ENCODE results near the gene XPO6. TPM values are rescaled to one million over a fixed set of nuclear protein-coding genes. Genes with fewer than 3 reads are reported as not detected.
A peak's percentile ranks its signal among the peaks of the same experiment; 100 is the strongest.

Gene XPO6
- total RNA-seq, 1 donor from 2014 or later: 127 TPM

DNA sequence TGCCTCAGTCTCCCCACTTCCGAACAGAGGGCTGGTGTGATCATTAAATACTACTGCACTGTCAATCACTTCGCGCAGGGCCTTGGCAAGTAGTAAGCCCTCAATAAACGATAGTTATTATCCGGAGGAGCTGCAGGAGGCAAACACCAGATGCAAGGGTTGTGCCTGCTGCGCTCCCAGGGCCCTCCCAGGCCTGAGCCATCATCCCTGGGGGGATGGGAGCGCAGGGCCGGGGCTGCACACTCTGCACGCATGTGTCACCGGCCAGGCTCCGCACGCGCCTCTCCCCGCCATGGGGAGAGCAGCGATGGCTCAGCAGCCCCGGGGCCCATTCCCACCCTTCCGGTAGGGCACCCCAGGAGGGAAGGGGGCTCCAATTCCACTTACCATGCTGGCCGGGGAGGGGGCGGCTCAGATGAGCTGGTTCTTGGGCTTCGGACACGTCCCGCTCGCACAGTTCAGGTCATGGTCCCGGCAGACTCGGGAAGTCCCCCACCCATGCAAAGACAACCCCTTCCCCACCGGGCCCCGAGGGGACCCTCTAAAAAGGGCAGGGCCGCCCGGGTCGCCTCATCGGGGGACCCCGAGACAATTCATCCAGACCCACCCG, 681 bp downstream of the XPO6 start:
- peak; percentile 91 for DNase-seq (ENCODE audit: low spot score)

DNA sequence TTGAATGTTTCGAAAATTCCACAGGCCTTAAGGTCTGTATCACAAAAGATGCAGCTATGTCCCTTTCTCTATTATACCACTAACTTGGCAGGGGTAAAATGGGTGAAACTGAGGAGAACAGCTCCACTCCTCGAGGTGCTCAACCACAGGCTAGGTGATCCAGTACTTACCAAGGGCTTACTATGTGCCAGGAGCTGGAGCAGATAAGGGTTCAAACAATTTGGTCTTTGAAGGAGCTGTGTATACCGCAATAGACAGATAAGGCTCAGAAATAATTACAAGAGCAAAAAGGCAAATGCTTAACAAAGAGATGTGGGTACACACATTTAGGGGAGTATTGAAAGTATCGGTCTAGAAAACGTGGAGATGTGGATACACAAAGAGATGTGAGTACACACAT, 1.5 kb downstream of the XPO6 start:
- DNase-seq (ENCODE audit: low spot score): no peak

DNA sequence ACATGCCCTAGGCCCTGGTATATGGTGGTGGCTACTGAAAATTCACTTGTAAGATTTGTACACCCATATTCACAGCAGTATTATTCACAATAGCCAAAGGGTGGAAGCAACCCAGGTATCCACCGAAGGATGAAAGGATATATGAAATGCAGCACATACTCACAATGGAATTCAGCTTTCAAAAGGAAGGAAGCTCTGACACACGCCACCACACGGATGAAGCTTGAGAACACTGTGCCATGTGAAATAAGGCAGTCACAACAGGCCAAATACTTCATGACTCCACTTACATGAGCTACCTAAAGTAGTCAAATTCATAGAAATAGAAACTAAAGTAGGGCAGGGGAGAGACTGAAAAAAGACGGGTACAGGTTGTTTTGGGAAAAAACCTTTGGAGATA, 2.9 kb downstream of the XPO6 start:
- no peak for DNase-seq (ENCODE audit: low spot score)

DNA sequence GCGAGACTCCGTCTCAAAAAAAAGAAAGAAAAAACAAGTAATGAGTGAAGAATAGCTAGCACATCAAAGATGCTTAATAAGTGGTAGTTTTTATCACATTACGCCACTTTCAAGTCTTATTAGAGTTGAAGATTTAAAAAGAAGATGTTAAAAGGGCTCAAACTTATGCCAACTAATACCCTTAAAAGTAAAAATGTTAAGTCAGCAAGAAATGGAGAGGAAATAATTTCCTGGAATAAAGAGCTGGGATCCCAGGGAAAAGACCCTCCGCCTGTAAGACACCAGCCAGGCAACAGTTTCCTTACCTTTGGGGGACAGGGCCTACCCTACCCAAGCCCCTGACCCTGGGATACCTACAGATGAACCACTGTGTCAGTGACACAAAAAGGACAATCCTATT, 3.6 kb downstream of the XPO6 start:
- DNase-seq (ENCODE audit: low spot score): no peak

DNA sequence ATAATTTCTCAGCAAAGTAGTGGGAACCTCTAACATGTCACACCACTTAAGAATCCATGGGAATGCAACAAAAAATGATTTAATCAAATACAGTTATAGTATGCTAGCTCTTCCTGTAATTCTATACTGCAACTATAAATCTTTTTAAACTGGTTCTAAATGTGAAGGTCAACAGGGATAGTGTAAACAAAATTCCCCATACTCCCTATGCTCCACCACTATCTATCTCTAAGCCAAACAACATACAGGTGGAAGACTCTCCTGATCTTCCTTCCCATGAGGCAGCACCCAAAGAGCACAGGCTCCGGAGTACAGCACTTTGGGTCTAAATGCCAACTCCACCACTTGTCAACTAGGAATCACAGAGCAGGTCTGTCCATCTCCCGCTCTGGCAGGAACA, 4.4 kb downstream of the XPO6 start:
- no peak for DNase-seq (ENCODE audit: low spot score)

DNA sequence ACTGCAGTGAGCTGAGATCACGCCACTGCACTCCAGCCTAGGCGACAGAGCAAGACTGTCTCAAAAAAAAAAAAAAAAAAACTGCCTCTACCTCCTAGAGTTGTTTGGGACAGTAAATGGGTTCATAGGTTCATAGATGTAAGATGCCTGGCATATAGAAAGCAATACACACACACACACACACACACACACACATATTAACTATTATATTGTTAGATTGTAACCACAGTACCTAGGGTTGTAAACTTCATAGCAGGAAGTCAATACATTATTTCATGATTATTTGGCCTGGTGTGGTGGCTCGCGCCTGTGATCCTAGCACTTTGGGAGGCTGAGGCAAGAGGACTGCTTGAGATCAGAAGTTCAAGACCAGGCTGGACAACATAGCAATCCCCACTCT, 5.8 kb downstream of the XPO6 start:
- DNase-seq (ENCODE audit: low spot score): no peak

DNA sequence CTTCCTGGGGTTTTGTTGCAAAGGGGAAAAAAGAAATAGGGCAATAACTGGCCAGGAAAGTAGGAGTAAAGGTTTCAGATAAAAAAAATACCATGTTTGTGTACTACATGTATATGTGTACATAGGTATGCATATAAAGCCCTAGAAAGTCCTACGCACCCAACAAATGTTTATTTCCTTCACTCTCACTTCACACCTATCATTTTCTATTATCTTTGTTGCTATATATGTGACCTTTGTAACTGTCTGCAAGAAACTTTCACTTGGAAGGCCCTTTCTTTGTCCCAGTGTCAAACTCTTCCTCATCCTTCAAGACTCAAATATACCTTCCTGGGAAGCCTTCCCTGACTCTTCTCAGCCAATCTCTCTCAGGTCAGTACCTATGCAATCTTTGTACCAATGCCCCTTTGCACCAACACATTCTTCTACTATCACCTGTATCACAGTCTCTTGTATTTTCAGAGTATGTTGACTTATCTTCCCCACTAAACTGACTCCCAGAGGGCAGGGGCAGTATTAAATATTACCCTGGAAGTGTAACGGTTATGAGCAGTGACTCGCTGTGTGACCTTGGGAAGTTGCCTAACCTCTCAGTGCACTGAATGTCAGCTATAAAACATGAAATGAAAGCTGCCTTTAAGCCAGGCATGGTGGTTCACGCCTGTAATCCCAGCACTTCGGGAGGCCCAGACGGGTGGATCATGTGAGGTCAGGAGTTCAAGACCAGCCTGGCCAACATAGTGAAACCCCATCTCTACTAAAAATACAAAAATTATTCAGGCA, 6.5 kb downstream of the XPO6 start:
- no peak for DNase-seq (ENCODE audit: low spot score)

DNA sequence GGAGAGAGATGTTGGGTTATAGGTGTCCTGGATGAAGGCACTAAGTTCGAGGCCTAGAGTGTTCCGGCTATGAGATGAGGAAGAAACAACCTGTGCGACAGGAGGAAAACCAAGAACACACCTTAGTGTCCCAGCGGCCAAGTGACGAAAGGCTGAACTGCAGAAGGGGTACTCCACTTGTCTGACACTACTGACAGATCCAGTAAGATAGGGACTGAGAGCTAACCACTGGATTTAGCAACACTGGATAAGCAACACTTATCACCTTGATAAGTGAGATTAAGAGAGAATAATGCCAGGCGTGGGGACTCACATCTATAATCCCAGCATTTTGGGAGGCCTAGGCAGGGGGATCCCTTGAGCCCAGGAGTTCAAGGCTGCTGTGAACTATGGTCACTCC, 7.1 kb downstream of the XPO6 start:
- no peak for DNase-seq (ENCODE audit: low spot score)

DNA sequence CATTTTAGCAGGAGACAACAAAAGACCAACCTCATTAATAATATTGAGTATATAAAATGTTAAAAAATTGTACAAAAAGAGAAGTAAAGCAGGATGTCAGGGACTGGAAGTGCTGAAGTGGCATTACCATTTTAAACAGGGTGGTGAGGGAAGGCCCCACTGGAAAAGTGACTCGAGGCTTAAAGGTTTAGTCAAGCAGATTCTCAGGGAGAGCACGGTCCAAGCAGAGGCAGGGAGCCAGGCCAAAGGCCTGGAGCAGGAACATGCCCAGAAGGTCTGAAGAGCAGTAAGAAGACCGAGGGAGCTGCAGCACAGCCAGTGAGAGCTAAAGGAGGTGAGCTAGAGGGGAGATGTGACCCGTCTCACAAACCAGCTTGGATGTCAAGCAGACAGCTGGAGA, 7.6 kb downstream of the XPO6 start:
- no peak for DNase-seq (ENCODE audit: low spot score)

DNA sequence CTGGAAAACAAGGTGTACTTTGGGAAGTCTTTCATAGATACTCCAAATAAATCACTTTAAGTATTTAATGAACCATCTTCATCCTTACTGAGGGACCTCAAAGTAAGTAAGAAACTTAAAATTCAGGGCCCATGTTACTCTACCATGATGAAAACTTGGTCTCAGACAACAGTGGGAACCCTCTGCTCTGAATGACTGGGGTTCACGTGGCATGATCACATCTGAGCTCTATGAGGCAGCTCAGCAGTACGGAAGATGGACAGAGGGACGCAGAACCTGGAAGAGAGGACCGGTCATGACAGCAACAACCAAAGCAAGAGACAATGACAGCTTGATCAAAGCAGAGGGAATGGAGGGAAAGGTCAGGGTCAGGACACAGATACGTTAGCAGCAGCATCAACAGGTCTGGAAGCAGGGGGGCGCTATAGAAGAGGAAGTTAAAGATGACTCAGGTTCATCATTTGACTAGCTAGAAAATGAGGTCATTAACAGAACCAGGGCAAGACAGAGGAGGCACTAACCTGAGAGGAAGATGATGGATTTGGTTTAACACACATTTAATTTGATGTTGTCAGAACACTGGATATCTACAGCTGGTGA, 9.5 kb downstream of the XPO6 start:
- no peak for DNase-seq (ENCODE audit: low spot score)

DNA sequence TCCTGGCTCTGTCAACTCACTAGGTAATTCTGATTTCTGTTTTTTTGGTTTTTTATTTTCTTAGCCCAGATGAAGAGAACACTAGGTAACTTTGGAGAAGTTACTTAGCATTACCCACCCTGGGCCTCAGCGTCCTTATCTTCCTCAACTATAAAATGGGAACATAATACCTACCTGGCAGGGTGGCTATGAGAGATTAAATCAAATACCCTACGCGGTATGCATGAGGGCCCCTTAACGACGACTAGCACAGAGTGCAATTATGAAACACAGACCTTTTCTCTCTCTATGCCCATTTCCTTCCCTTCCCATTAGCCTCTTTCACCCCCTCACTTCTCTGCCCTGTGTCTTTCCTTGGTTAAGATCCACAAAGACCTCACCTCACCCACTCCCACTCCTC, 11.1 kb downstream of the XPO6 start:
- DNase-seq (ENCODE audit: low spot score): no peak

DNA sequence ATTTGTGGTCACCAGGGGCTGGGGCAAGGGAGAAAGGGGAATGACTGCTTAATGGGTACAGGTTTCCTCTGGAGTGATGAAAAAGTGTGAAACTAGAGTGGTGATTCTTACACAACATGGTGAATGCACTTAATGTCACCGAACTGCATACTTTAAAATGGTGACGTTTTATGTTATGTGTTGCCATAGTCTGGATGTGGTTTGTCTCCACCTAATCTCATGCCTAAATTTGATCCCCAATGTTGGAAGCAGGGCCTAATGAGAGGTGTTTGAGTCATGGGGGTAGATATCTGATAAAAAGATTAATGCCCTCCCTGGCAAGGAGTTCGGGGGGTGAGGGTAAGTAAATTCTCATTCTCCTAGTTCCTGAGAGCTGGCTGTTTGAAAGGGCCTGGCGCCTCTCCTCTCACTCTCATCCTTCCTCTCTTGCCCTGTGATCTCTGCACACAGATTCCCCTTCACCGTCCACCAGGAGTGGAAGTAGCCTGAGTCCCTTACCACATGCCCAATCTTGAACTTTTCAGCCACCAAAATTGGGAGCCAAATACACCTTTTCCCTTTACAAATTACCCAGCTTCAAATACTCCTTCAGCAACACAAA, 15.3 kb downstream of the XPO6 start:
- DNase-seq (ENCODE audit: low spot score): no peak

DNA sequence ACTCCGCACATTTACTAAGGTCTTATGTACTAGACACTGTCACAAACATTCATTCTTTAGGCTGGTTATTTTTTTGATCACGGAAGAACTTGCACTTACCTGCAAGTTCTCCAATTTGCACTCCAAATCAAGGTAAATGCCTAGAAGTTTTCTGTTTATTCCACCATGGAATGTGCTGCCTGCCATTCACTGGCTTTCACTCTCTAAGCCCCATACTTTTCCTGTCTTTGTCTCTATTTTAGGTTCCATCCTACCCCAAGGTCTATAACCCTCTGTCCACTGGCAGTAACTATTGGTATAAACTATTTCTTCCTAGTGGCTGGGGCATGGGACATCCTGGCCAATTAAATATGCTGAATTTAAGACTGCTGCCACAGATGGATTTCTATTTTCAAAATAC, 15.9 kb downstream of the XPO6 start:
- DNase-seq (ENCODE audit: low spot score): no peak

DNA sequence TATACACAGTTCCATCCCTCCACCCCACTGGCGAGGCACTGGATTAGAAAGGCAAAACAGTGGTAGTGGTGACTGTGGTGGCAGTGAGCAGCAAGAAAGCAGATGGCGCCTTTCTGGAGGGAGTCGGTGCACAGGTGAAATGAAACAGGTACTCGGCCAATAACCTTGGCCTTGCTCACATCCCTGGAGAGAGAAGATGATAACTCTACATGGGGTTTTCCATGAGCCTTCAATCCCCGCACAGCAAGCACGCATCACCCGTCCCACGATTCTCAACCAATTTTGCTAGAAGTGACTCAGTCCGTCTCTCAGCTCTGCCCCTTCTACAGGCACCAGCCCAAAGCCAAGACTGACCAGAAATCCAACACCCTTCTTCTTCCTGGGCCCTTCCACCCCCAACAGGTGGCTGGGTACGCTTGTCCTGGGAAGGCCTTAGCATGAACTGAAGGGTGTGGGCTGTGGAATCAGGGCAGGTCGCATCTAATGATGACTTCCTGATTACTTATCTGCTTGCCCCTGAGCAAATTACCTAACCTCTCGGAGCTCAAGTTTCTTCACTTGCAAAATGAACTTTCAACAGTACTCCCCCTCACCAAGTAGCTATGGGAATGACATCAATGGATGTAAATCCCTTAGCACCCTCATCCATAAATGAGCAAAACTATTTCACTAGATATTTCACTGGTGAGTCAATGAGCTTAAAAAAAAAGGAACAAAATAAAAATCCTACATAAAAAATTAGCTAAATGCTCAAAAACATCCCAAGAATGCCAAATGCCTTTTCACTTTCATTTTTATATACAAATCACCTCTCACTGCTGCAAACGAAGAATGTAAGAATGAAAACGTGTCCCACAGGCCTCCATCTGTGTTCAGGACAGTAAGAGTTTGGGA, 18.0 kb downstream of the XPO6 start:
- no peak for DNase-seq (ENCODE audit: low spot score)

DNA sequence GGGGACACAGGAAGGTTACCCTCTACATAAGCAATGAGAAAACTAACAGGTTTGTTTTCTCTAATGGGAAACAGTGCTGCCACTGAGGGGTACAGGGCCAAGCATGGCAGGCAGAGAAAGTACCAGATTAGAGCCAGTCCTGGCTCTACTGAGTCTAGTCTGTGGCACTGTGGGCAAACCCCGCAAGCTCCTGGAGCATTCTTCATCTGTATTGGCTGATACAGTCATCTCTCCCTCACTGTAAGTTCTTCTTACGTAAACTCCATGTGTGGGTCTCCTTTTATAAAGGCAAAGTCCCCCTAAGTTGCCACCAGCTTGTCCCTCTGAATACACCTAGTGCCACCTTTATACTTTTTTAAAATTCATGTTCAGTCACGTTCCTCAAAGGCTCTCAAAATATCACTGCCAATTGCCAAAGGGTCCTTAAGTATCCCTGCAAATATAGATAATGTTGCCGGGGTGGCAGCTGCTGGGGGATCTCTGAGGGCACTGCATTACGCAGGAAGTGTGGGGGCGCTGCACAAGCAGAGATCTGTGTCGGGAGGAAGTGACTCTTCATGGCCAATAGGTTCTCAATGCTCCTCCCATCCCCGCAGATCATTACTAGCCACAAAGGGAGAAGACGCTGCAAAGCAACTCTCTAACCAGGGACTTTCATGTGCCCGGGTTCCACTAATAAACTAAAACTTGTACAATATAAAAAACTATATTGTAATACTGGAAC, 18.8 kb downstream of the XPO6 start:
- DNase-seq (ENCODE audit: low spot score): no peak

DNA sequence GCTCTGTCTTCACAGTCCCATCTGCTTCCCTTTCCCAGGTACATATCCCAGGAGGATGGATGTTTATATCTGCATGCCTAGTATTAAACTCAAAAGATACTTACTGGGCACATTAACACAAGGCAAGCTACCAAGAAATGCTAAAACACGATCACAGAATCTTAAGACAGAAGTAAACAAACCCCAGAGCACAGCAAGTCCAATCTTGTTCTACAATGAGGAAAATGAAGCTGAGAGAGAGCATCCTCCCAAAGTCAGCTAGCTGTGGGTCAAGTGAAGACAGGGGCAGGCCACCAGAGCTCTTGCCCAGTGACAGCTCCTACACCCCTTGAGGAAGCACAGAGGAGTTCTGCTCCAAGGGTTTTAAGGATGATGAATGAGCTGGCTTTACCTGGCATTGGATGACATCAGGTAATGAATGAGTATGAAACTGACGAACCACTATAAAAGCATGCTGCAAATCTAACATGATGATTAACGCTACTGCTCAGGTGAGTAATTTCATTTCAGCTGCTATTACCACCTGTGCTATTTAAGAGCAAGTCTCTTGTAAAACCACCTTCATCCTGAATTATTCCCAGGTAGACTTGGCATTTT, 20.3 kb downstream of the XPO6 start:
- DNase-seq (ENCODE audit: low spot score): no peak

DNA sequence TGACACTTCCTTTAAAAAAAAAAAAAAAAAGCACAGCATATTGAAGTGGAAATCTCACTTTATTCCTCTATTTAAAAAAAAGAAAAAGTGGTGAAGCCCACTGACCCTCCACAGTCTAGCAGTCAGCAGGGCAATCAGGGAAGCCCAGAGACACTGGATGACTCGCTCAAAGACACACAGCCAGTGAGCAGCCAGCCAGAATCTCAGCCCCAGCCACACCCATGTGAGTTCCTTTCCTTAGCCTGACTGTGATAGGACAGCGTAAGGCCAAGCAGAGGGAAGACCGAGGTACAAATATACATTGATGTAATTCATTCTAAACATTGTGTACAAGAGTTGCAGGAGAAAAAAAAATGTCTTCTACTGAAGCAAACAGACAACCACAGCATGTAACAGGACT, 22.5 kb downstream of the XPO6 start:
- DNase-seq (ENCODE audit: low spot score): no peak

DNA sequence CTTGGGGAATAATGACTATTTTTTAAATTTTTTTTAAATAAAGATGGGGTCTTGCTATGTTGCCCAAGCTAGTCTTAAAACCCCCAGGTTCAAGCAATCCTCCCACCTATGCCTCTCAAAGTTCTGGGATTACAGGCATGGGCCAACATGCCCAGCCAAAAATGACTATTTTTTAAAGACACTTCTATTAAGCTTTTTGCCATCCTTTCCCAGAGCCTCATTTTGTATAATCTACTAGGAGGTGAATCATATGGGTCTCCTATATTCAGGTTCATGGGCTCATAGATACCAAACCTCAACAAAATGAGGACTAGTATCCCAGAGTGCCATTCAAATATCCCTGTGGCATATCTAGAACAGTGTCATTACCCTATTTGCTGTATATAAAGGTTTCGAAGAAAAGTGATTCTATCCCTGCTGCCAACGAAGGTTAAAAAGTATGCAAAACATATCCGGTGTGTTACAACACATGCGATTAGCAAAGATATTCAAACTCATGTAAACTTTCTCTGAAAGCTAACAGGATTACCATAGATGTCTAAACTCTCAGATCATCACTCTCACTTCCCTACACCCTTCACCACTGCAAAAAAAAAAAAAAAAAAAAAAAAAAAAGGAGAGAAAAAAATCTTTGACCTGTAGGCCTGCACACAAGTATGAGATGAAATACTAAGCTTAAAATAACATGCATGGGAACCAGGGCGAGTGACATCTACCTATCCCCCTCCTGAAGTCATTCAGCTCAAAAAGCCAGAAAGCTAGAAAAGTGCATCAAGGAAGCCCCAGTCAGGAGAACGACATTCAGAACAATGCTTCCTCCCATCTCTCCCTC, 23.5 kb downstream of the XPO6 start:
- no peak for DNase-seq (ENCODE audit: low spot score)

DNA sequence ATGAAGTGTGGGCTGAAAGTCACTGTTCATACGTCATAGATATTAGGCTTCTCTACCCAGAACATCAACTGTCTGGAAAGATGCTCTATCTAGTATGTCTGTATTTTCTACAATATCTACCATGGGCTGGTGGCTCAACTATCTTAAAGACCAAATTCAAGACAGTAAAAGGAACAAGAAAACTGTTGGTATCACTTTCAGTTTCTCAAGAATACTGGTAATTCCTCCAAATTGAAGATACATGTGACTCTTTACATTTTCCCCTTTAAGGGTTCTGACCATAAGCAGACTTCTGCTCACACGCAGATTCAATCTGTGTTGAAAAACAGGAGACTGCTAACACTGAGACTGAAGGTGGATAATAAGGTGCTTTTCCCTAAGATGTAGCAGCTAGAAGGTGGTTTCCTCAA, 24.2 kb downstream of the XPO6 start:
- DNase-seq (ENCODE audit: low spot score): no peak
